CD1c-positive myeloid dendritic cell (primary cell): Measurements from ENCODE around the gene ZNF343.
"Not testable (repeated sequence)": the region's sequence is repeated elsewhere in the genome, so short reads cannot be mapped to it uniquely, and the experiment has no call there.

Experiments
- DNase-seq: peaks from one replicate; pipeline ENCODE4 v3.0.0-alpha.2; 2016; ENCODE audit errors: extremely low spot score

ZNF343 gene

DNA sequence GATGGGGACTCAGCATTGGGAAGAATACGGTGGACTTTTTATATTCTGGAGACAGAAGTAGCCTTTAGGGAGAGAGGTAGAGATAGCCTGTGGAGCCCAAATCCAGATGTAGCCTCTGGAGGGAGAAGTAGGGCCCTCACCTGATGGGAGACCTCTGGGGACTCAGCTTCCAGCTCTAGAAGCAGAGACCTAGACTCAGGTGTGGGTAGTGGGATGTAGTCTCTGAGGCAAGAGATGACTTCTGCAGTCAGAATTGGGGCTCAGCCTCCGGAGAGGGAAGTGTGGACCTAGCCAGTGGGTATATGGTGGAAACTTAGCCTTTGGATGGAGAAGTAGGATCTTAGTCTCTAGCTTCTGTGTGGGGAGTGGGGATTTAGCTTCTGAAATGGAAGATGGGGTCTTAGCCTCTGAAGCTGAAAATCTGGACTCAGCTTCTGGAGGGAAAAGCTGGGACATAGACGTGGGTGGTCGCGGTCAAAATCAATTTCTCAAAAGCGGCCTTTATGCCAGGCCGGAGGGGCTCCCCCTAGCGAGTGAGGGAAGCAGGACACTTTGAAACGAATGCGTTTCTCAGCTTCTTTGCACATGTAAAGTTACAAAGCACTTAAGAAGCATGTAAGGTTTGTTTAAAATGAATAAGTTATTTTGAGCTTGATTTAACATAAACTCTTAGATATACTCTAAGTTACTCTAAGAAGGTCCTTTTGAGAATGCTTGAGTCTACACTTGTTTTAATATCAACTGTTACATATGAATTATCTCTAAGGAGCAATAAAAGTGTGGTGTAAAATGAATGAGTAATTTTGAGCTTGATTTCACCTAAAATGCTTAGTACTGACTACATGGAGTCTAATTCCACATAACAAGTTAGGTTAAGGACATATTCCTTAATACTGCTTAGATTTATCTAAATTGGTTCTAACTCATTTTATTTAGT lies 12.9 kb upstream of the ZNF343 start:
- DNase-seq = peak; percentile 60

- no peak for DNase-seq
Observed at GRCh38 chr20:2520617-2521016, 11.9 kb upstream of the ZNF343 start.

GRCh38 chr20:2519115-2519809 lies 10.5 kb upstream of the ZNF343 start:
- no peak for DNase-seq

GRCh38 chr20:2518558-2518957 lies 9.8 kb upstream of the ZNF343 start:
- DNase-seq = no peak

DNA sequence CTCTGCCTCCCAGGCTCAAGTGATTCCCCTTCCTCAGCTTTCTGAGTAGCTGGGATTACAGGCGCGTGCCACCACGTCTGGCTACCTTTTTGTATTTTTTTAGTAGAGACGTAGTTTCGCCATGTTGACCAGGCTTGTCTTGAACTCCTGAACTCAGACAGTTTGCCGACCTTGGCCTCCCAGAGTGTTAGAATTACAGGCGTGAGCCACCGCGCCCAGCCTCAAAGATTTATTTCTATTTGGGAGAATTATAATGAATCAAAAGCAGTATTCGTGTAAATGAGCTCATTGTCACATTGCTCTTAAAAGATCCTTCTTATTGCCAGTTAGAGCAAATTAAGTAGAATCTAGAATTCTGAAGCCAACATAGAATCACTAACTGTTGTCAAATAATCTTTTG lies 9.4 kb upstream of the ZNF343 start:
- DNase-seq = no peak

DNA sequence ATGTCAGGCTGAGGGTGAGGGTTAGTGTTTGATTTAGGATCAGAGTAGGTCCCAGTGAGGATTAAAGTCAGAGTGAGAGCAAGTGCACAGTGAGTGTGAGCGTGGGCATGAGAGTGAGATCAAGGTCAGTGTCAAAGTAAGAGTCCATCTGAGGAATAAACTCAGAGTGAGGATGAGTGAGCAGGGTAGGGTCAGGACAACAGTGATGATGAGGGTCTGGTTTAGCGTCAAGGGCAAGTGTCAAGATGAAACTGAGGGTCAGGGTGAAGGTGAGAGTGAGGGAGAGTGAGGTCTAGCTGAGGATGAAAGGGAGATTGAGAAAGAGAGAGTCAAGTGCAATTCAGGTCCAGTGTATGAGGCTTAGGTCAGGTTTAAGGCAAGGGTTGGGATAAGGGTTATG lies 7.7 kb upstream of the ZNF343 start:
- no peak for DNase-seq

- no peak for DNase-seq
Observed at GRCh38 chr20:2515203-2515602, 6.5 kb upstream of the ZNF343 start.

GRCh38 chr20:2509794-2510193 lies 1.1 kb upstream of the ZNF343 start:
- DNase-seq = no peak

DNA sequence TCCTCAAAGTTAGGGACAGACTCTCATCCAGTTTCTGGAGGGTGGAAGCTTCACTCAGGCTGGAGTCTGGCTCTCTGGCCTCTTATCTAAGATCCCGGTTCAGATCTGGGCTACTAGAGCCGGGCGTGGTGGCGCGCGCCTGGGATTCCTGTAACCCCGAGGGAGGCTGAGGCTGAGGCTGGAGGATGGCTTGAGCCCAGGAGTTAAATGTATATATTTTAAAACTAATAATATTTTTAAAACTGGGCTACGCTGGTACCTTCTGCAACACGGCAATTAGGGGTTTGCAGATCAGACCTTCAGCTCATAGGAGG lies 710 bp upstream of the ZNF343 start:
- no peak for DNase-seq

DNA sequence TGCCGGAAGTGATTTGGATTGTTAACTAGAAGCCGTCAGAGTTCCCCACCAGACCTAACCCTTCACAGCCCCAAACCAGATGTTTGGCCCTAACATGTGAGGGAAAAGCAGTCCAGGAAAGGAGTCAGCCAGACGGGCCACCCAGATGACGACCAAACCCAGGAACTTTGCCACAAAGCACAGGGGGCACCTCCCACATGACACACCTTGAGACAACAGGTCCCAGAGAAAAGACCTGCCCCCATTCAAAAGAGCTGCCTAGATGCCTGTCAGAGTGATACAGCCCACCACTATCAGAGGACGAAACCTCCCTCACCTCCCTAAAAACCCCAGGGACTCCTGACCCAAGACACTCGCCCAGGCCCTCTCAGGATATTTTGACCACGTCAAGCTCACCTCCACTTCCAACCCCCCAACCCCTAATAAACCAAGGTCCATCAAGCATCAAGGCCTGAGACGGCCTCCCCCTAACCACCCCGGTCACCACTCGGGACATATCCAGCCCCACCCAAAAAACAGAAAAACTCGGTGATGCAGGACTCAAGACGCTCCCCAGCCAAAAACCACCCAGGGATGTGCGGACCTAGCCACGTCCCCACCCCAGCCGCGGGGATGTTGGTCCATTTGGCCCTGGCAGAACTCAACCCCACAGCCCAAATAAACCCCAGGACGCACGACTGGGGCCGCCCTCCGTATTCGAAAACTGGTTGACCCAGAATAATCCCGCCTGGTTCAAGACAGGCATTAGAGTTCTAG lies 662 bp downstream of the ZNF343 start:
- DNase-seq = no peak

- DNase-seq = no peak
Observed at GRCh38 chr20:2507464-2507863, 1.3 kb downstream of the ZNF343 start.

- DNase-seq = not testable (repeated sequence)
Observed at GRCh38 chr20:2506426-2506825, 2.3 kb downstream of the ZNF343 start.

DNA sequence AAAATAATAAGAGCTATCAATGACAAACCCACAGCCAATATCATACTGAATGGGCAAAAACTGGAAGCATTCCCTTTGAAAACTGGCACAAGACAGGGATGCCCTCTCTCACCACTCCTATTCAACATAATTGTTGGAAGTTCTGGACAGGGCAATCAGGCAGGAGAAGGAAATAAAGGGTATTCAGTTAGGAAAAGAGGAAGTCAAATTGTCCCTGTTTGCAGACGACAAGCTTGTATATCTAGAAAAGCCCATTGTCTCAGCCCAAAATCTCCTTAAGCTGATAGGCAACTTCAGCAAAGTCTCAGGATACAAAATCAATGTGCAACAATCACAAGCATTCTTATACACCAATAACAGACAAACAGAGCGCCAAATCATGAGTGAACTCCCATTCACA lies 3.9 kb downstream of the ZNF343 start:
- not testable (repeated sequence) for DNase-seq

- not testable (repeated sequence) for DNase-seq
Observed at GRCh38 chr20:2502808-2503384, 5.8 kb downstream of the ZNF343 start.

DNA sequence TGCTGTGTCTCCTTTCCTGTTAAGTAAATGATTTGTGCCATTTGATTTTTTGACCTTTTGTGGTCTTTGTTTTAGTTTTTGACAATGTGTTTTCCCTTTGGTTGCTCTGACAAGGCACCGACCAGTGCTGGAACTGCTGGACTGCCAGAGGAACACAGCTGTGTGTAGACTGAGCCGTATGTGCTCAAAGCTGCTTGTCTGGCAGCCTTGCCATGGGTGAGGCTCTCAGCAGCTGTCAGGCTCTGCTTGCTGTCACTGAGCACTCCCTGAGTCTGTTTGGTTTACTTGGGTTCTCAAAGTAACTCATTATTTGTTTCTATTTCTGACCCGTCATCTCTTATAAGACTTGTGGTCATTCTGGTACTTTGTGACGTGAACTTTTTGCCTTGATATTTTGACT lies 23.1 kb downstream of the ZNF343 start:
- DNase-seq = no peak

- DNase-seq = no peak
Observed at GRCh38 chr20:2485080-2485479, 23.6 kb downstream of the ZNF343 start.

DNA sequence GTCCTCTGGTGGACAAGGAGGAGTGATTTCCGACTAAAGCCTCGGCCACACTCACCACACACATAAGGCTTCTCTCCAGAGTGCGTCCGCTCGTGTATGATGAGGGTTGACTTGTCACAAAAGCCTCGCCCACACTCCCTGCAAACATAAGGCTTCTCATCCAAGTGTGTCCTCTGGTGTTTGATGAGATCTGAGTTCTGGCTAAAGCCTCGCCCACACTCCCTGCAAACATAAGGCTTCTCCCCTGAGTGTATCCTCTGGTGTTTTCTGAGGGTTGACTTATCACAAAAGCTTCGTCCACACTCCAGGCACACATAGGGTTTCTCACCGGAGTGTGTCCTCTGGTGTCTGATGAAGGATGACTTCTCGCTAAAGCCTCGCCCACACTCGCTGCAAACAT lies 25.2 kb downstream of the ZNF343 start:
- DNase-seq = no peak

DNA sequence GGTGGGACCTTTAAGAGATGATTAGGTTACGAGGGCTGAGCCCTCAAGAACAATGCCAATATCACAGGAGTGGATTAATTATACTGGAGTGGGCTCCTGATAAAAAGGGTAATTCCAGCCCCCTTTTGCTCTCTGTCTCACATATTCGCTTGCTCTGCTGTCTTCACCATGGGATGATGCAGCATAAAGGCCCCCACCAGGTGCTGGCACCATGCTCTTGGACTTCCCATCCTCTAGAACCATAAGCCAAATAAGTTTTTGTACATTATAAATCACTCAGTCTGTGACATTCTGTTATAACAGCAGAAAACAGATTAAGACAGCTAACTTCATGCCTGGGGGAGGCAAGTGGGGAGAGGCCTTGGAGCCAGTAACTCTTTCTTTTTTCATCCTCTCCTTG lies 28.3 kb downstream of the ZNF343 start:
- no peak for DNase-seq

GRCh38 chr20:2476742-2477615 lies 31.7 kb downstream of the ZNF343 start:
- DNase-seq = no peak

DNA sequence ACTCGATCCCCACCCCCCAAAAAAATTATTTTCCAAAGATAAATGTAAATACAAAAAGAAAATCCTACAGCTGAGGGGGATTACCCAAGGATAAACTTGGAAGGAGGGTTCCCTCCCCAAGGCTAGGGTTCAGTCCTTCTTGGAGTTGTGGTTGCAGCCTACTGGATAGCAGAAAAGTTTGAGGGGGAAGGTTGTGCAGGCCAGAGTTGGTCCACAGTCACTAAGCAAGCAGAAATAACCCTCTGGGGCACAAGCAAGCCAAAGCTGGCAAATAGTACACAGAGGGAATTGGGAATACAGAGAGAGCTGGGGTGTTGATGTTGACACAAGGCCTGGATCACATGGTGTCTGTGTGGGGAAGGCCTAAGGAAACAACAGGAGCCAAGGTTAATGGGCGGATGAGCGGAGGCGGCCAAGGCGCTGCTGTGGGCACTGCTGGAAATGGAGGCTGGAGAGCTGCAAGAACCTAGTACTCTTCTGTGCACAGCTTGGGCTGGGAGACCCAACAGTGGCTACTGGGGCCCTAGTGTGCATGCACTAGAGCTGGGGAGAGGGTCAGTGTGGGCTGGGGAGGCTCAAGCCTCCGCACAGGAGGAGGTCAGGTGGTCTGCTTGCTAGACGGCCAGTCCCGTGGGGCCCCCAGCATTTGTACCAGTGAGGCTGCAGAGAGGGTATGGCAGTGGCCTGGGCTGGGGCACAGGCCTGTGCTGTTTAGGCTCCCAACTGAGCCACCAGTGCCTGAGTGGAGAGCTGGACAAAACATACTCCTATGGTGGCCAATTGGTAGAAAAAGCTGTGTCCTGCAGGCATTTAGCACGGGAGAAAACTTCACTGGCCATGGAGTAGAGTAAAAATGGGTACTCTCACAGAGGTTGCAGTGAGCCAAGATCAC lies 32.6 kb downstream of the ZNF343 start:
- no peak for DNase-seq
